Activated B cell treated with CpG ODN at 0.5 μM for 24 hours (primary cell): ENCODE data around the gene ABCG5. TPM values are rescaled to one million over a fixed set of nuclear protein-coding genes. Genes with fewer than 3 reads are reported as not detected.

Source experiments
- ATAC-seq: fragments of 200-7000 bp; cut with Tn5 transposase; one replicate; pipeline ENCODE4 v1.10.0; 2021; ENCODE audit warnings: low read depth, mild to moderate bottlenecking, moderate library complexity
- CTCF ChIA-PET: fragments of 350-600 bp; sonication (Branson Sonifier 250); formaldehyde crosslinking; loops from one replicate; lab custom pipeline; 2021; ENCODE audit warnings: antibody characterized with exemption; lab: Charles Lee
- POLR2A ChIA-PET: fragments of 350-600 bp; sonication (Branson Sonifier 250); formaldehyde crosslinking; loops from one replicate; lab custom pipeline; 2021; ENCODE audit warnings: antibody characterized with exemption; lab: Charles Lee
- DNase-seq: peaks from one replicate; pipeline ENCODE4 v3.0.0; 2022
- H3K27ac Mint-ChIP-seq: one replicate; pipeline ENCODE4 v1.8.0; 2020; ENCODE audit warnings: mixed read lengths
- H3K27me3 Mint-ChIP-seq: one replicate; pipeline ENCODE4 v1.8.0; 2021; ENCODE audit warnings: mixed read lengths
- H3K36me3 Mint-ChIP-seq: one replicate; pipeline ENCODE4 v1.8.0; 2021; ENCODE audit warnings: low read depth, mixed read lengths
- H3K4me1 Mint-ChIP-seq: one replicate; pipeline ENCODE4 v1.8.0; 2021; ENCODE audit warnings: mixed read lengths
- H3K4me3 Mint-ChIP-seq: one replicate; pipeline ENCODE4 v1.8.0; 2020; ENCODE audit warnings: mild to moderate bottlenecking, mixed read lengths
- H3K9me3 Mint-ChIP-seq: one replicate; pipeline ENCODE4 v1.8.0; 2020; ENCODE audit warnings: mixed read lengths
- CTCF ChIP-seq: fragments of 200-600 bp; IDR thresholded peaks from one replicate; pipeline ENCODE4 v1.8.0; 2022; ENCODE audit warnings: antibody characterized with exemption, mild to moderate bottlenecking
- intact Hi-C: fragments of 100-400 bp; cut with micrococcal nuclease; formaldehyde crosslinking; loops from one replicate; pipeline ENCODE4 v1.15.1; 2024
- total RNA-seq: library from RNA; stranded (reverse); gene quantifications from 2 replicates; pipeline ENCODE4 v1.2.3, GENCODE V29; 2022

The ABCG5 gene
- total RNA-seq, 1 donor from 2014 or later = not detected

DNA sequence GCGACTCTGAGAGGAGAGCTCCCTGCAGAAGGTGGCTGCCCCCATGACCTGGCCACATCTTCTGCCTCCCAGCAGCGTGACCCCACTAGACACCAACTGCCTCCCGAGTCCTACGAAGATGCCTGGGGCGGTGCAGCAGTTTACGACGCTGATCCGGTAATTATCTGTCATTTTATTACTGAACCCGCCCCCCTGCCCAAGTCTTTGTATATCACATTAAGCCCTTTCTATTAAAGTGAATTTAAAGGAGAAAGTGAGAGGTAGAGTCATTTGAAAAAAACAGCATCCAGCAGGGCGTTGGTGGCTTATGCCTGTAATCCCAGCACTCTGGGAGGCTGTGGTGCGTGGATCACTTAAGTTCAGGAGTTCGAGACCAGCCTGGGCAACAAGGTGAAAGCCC is 33.5 kb upstream of the ABCG5 start:
- Mint-ChIP-seq H3K36me3 (no peaks in the 10 kb centered on the region), H3K4me3 (no peak overlapping the region), H3K27ac (no peak overlapping the region), H3K4me1 (no peaks in the 10 kb centered on the region), H3K27me3 (peaks cover 17% of the 10 kb centered on the region), H3K9me3 (no peaks in the 10 kb centered on the region)
- CTCF ChIA-PET = no interaction called here
- DNase-seq = no peak
- TF ChIP-seq CTCF = no peak
- intact Hi-C loops = no loop called here
- POLR2A ChIA-PET = no interaction called here
- no peak for ATAC-seq

DNA sequence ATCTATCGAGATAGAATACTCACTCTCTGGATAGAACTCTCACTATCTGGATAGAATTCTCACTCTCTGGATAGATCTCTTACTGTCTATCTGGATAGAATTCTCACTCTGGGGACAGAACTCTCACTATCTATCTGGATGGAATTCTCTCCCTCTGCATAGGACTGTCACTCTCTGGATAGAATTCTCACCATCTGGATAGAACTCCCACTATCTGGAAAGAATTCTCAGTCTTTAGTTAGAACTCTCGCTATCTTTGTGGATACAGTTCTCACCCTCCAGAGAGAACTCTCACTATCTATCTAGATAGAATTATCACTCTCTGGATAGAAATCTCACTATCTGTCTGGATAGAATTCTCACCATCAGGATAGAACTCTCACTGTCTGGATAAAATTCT is 16.7 kb upstream of the ABCG5 start:
- ATAC-seq = no peak
- H3K27ac Mint-ChIP-seq = no peak overlapping the region
- H3K36me3 Mint-ChIP-seq = no peaks in the 10 kb centered on the region
- no peak for TF ChIP-seq CTCF
- H3K27me3 Mint-ChIP-seq = peaks cover 28% of the 10 kb centered on the region
- no peaks in the 10 kb centered on the region for H3K9me3 Mint-ChIP-seq
- H3K4me3 Mint-ChIP-seq = no peak overlapping the region
- CTCF ChIA-PET = no interaction called here
- POLR2A ChIA-PET = no interaction called here
- H3K4me1 Mint-ChIP-seq = no peaks in the 10 kb centered on the region
- DNase-seq = no peak
- intact Hi-C loops = no loop called here

- CTCF ChIA-PET = no interaction called here
- Mint-ChIP-seq H3K36me3 (no peaks in the 10 kb centered on the region), H3K27ac (no peak overlapping the region), H3K4me1 (no peaks in the 10 kb centered on the region), H3K27me3 (peaks cover 28% of the 10 kb centered on the region), H3K9me3 (no peaks in the 10 kb centered on the region), H3K4me3 (no peak overlapping the region)
- TF ChIP-seq CTCF = no peak
- POLR2A ChIA-PET = no interaction called here
- ATAC-seq (no peak), DNase-seq (no peak)
- intact Hi-C loops = no loop called here
Measured at GRCh38 chr2:43854671-43855070, 16.0 kb upstream of the ABCG5 start.

DNA sequence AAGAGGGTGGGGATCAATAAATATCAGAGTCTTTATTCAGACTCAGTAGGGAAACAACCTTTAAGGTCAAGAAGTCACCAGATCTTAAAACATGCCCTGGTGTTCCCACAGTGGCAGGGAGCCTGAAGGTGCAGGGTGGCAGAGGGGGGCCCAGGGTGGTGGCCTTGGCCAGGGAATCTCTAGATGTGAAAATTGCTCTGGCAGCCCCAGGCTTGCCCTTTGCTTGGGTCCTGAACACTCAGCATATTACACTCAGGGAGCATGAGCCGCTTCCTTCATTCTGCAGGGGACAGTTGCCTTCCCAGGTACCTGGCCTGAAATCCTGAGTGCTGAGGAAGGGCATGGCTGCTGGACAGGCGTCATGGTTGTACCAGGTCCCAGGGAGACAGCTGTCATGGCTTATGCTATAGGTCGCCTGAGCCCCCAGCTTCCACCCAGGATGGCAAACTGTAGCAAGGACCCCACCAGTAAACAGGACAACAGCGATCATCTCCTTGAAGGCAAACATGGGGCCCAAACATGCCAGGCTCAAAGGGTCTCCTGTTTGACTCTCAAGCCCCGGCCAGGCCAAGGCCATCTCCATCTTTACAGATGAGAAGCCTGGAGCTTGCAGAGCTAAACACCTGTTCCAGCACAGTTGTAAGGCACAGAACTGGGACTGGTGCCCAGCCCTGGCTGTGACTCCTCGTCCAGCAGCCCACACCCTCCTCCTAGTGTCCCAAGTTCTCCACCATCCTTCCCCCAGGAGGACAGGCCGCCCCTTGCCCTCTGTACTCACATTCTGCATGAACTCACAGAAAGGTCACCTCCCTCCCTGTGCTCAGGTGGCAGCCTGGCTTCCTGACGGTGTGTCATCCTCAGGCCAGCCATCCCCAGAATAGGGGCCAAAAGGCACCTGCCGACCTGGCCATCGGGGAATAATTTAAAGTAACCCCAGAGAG is 14.8 kb upstream of the ABCG5 start:
- intact Hi-C loops = no loop called here
- ChIA-PET POLR2A (no interaction called here), CTCF (no interaction called here)
- Mint-ChIP-seq H3K36me3 (no peaks in the 10 kb centered on the region), H3K4me1 (no peaks in the 10 kb centered on the region), H3K27me3 (peaks cover 23% of the 10 kb centered on the region), H3K27ac (no peak overlapping the region), H3K9me3 (no peaks in the 10 kb centered on the region), H3K4me3 (no peak overlapping the region)
- ATAC-seq (no peak), DNase-seq (no peak)
- no peak for TF ChIP-seq CTCF

- CTCF ChIA-PET = no interaction called here
- Mint-ChIP-seq H3K4me1 (peaks cover 4% of the 10 kb centered on the region), H3K4me3 (no peak overlapping the region), H3K27ac (no peak overlapping the region), H3K27me3 (peaks cover 18% of the 10 kb centered on the region), H3K36me3 (no peaks in the 10 kb centered on the region), H3K9me3 (no peaks in the 10 kb centered on the region)
- POLR2A ChIA-PET = no interaction called here
- no peak for TF ChIP-seq CTCF
- ATAC-seq (no peak), DNase-seq (no peak)
- intact Hi-C loops = no loop called here
Measured at GRCh38 chr2:43852196-43852730, 13.6 kb upstream of the ABCG5 start.
